CD4-positive, alpha-beta T cell (primary cell): Measurements from ENCODE around the gene CARD19. TPM values are rescaled to one million over a fixed set of nuclear protein-coding genes. Genes with fewer than 3 reads are reported as not detected.

Experiments
- ATAC-seq: fragments of 200-7000 bp; cut with Tn5 transposase; one replicate; pipeline ENCODE4 v1.10.0; 2022; ENCODE audit warnings: mild to moderate bottlenecking; ENCODE audit not compliant: poor library complexity
- CTCF ChIA-PET: fragments of 350-600 bp; sonication (Branson Sonifier 250); formaldehyde crosslinking; loops from one replicate; lab custom pipeline; 2021; ENCODE audit warnings: antibody characterized with exemption, inconsistent platforms; lab: Charles Lee
- POLR2A ChIA-PET: fragments of 350-600 bp; sonication (Branson Sonifier 250); formaldehyde crosslinking; loops from one replicate; lab custom pipeline; 2021; ENCODE audit warnings: antibody characterized with exemption, inconsistent platforms; lab: Charles Lee
- DNase-seq, 14 experiments: peaks; one replicate each; pipeline ENCODE4 v3.0.0-alpha.2; 2013 to 2020; ENCODE audit warnings: mixed read lengths in 2 of 14
- H3K27ac ChIP-seq, 2 donors: one replicate each; pipeline versions ENCODE4 v1.5.1 to v1.7.0; 2013; ENCODE audit warnings: low read length in 2 of 2, low read depth in 1 of 2, mild to moderate bottlenecking in 1 of 2
- H3K27me3 ChIP-seq, 2 experiments: 1 replicate in 1 of 2; 2 replicates in 1 of 2; pipeline versions ENCODE4 v1.6.1 to v1.7.0; 2013; ENCODE audit warnings: low read length in 2 of 2, control low read depth in 1 of 2, mild to moderate bottlenecking in 1 of 2, moderate library complexity in 1 of 2; ENCODE audit not compliant: insufficient read depth in 2 of 2, control insufficient read depth in 1 of 2
- H3K36me3 ChIP-seq: one replicate; pipeline ENCODE4 v1.6.1; 2013; ENCODE audit warnings: low read length, control low read depth; ENCODE audit not compliant: insufficient read depth
- H3K4me1 ChIP-seq: one replicate; pipeline ENCODE4 v1.6.1; 2013; ENCODE audit warnings: low read length, control low read depth; ENCODE audit not compliant: insufficient read depth
- H3K4me3 ChIP-seq: one replicate; pipeline ENCODE4 v1.5.1; 2013; ENCODE audit warnings: mild to moderate bottlenecking, low read length, moderate library complexity
- H3K9me3 ChIP-seq, 2 experiments: 1 replicate in 1 of 2; 2 replicates in 1 of 2; pipeline versions ENCODE4 v1.6.1 to v1.7.0; 2013; ENCODE audit warnings: low read length in 2 of 2, mild to moderate bottlenecking in 2 of 2, control low read depth in 1 of 2, moderate library complexity in 1 of 2; ENCODE audit not compliant: control insufficient read depth in 1 of 2, insufficient read depth in 1 of 2
- H3K27ac Mint-ChIP-seq: one replicate; pipeline ENCODE4 v1.8.0; 2020; ENCODE audit warnings: mixed read lengths
- H3K27me3 Mint-ChIP-seq: one replicate; pipeline ENCODE4 v1.8.0; 2021; ENCODE audit warnings: mixed read lengths
- H3K36me3 Mint-ChIP-seq: one replicate; pipeline ENCODE4 v1.8.0; 2021; ENCODE audit warnings: low read depth, mixed read lengths
- H3K4me1 Mint-ChIP-seq: one replicate; pipeline ENCODE4 v1.8.0; 2021; ENCODE audit warnings: low read depth, mixed read lengths
- H3K4me3 Mint-ChIP-seq: one replicate; pipeline ENCODE4 v1.8.0; 2020; ENCODE audit warnings: mild to moderate bottlenecking, mixed read lengths
- H3K9me3 Mint-ChIP-seq: one replicate; pipeline ENCODE4 v1.8.0; 2020; ENCODE audit warnings: mixed read lengths
- CTCF ChIP-seq: fragments of 200-600 bp; IDR thresholded peaks from one replicate; pipeline ENCODE4 v1.8.0; 2022; ENCODE audit warnings: antibody characterized with exemption, mild to moderate bottlenecking
- intact Hi-C, 2 experiments: fragments of 100-400 bp; cut with DNase I in 1 of 2; cut with micrococcal nuclease in 1 of 2; formaldehyde crosslinking; loops; one replicate each; pipeline versions ENCODE4 v1.15.1 to v1.9.0; 2023 to 2025; cut with DNase I, micrococcal nuclease
- total RNA-seq, 174 experiments: library from RNA in 2 of 174; stranded (reverse) in 2 of 174; gene quantifications; one replicate each; pipeline ENCODE4 v1.2.3 and lab custom pipeline; 2021 to 2026

CARD19 gene
- total RNA-seq, 2 experiments from 2014 or later = 38.8 to 39.2 TPM

- Histone ChIP-seq H3K27ac (peak overlapping the region in 1 of 2 donors; percentile 29), H3K4me1 (peaks cover 44% of the 10 kb centered on the region), H3K27me3 (no peaks in the 10 kb centered on the region), H3K4me3 (no peak overlapping the region), H3K9me3 (peaks cover 0 to 16% of the 10 kb centered on the region in 2 experiments), H3K36me3 (peaks cover 89% of the 10 kb centered on the region)
- Mint-ChIP-seq H3K36me3 (peaks cover 86% of the 10 kb centered on the region), H3K27me3 (no peaks in the 10 kb centered on the region), H3K4me1 (peaks cover 32% of the 10 kb centered on the region), H3K4me3 (no peak overlapping the region), H3K27ac (peak overlapping the region; percentile 71), H3K9me3 (no peaks in the 10 kb centered on the region)
- intact Hi-C loops = no loop called here
- DNase-seq (peak in 1 of 14 experiments; percentile 14), ATAC-seq (no peak)
- POLR2A ChIA-PET = interaction anchor here (1.1 to 3.2 kb wide), 3 partner anchors 10 to 18 kb away, joined by 4 to 10 read pairs (median 5); no protein-coding TSS in a partner anchor
- no peak for TF ChIP-seq CTCF
- CTCF ChIA-PET = interaction anchor here (0.7 kb wide), 1 partner anchor 49 kb away, joined by 4 read pairs; no protein-coding TSS in a partner anchor
These were observed 14.1 kb upstream of the CARD19 start for GRCh38 chr9:93081931-93082330.

- ChIA-PET CTCF (interaction anchor here (1.5 kb wide), 1 partner anchor 53 kb away, joined by 3 read pairs; no protein-coding TSS in a partner anchor), POLR2A (interaction anchor here (1.0 to 3.2 kb wide), 5 partner anchors 13 to 113 kb away, joined by 3 to 10 read pairs (median 7); partner anchors contain the start of gene CARD19)
- H3K36me3 ChIP-seq = peaks cover 87% of the 10 kb centered on the region
- peak; percentile 32 for ATAC-seq
- intact Hi-C loops = no loop called here
- Mint-ChIP-seq H3K27me3 (no peaks in the 10 kb centered on the region), H3K36me3 (peaks cover 83% of the 10 kb centered on the region), H3K27ac (peak overlapping the region; percentile 97), H3K9me3 (no peaks in the 10 kb centered on the region), H3K4me1 (peaks cover 24% of the 10 kb centered on the region), H3K4me3 (no peak overlapping the region)
- H3K4me3 ChIP-seq = no peak overlapping the region
- H3K9me3 ChIP-seq = peaks cover 0 to 16% of the 10 kb centered on the region in 2 experiments
- no peaks in the 10 kb centered on the region for H3K27me3 ChIP-seq
- peaks cover 34% of the 10 kb centered on the region for H3K4me1 ChIP-seq
- H3K27ac ChIP-seq = peak overlapping the region; percentile 54 to 80
- DNase-seq = peak in 4 of 14 experiments; percentile 19 to 32 (median 24)
- TF ChIP-seq CTCF = no peak
These were observed 13.1 kb upstream of the CARD19 start for GRCh38 chr9:93082841-93083411.

- peaks cover 90% of the 10 kb centered on the region for H3K36me3 Mint-ChIP-seq
- ChIA-PET POLR2A (interaction anchor here (0.9 to 1.9 kb wide), 7 partner anchors 12 to 114 kb away, joined by 3 to 10 read pairs (median 4); partner anchors contain the start of gene CARD19), CTCF (interaction anchor here (1.5 kb wide), 1 partner anchor 54 kb away, joined by 3 read pairs; no protein-coding TSS in a partner anchor)
- no peaks in the 10 kb centered on the region for H3K27me3 ChIP-seq
- H3K27me3 Mint-ChIP-seq = no peaks in the 10 kb centered on the region
- peak; percentile 84 for ATAC-seq
- no peak for TF ChIP-seq CTCF
- H3K36me3 ChIP-seq = peaks cover 87% of the 10 kb centered on the region
- peaks cover 24% of the 10 kb centered on the region for H3K4me1 Mint-ChIP-seq
- H3K27ac ChIP-seq = peak overlapping the region; percentile 66 to 80
- no peaks in the 10 kb centered on the region for H3K9me3 Mint-ChIP-seq
- H3K27ac Mint-ChIP-seq = peak overlapping the region; percentile 97
- peaks cover 0 to 16% of the 10 kb centered on the region in 2 experiments for H3K9me3 ChIP-seq
- peak overlapping the region; percentile 71 for H3K4me3 Mint-ChIP-seq
- peaks cover 33% of the 10 kb centered on the region for H3K4me1 ChIP-seq
- DNase-seq = peak in 3 of 14 experiments; percentile 21 to 39 (median 32)
- intact Hi-C loops = no loop called here
- no peak overlapping the region for H3K4me3 ChIP-seq
These were observed 12.2 kb upstream of the CARD19 start for GRCh38 chr9:93083592-93084470.
